Measurements from ENCODE around the gene CHRNB2.

The CHRNB2 gene

GRCh38 chr1:154626456-154627256 lies 59.1 kb downstream of the CHRNB2 start:
- peaks cover 48% of the 10 kb centered on the region for H3K4me1 ChIP-seq (ENCODE audit: insufficient read depth, low read length, poor library complexity, severe bottlenecking)
- peak overlapping the region; percentile 92 for H3K4me3 ChIP-seq (ENCODE audit: low read length, poor library complexity, severe bottlenecking)
- H3K9ac ChIP-seq (ENCODE audit: low read depth, low read length, poor library complexity, severe bottlenecking): peak overlapping the region; percentile 86
- peaks cover 61% of the 10 kb centered on the region for H3K79me2 ChIP-seq (ENCODE audit: insufficient read depth, low read length)
- H4K20me1 ChIP-seq (ENCODE audit: insufficient read depth, low read length, poor library complexity, severe bottlenecking): peaks cover 41% of the 10 kb centered on the region
- H3K36me3 ChIP-seq (ENCODE audit: insufficient read depth, low read length): no peaks in the 10 kb centered on the region
- H3K27me3 ChIP-seq (ENCODE audit: insufficient read depth, low read length, poor library complexity, severe bottlenecking): no peaks in the 10 kb centered on the region
- peak overlapping the region; percentile 99 for H3K4me2 ChIP-seq (ENCODE audit: low read depth, low read length, poor library complexity, severe bottlenecking)
- no peaks in the 10 kb centered on the region for H3K9me2 ChIP-seq (replicated peaks; ENCODE audit: low read depth, low read length)
- TF ChIP-seq EZH2phosphoT487 (IDR thresholded peaks at IDR 0.05; ENCODE audit: borderline replicate concordance) (no peak), CTCF (conservative IDR thresholded peaks at IDR 0.05; ENCODE audit: low read length) (no peak)
- peaks cover 12% of the 10 kb centered on the region; the same call in 1 of the 2 replicates for H3F3A ChIP-seq (ENCODE audit: low read depth)
- no peaks in the 10 kb centered on the region for H3K9me3 ChIP-seq (ENCODE audit: insufficient read depth, low read depth, low read length)
- peak overlapping the region; percentile 98; the same call in 1 of the 2 replicates for H2AFZ ChIP-seq (ENCODE audit: low read length)

GRCh38 chr1:154627257-154628120 lies 59.9 kb downstream of the CHRNB2 start:
- no peaks in the 10 kb centered on the region for H3K36me3 ChIP-seq (ENCODE audit: insufficient read depth, low read length)
- H3K4me3 ChIP-seq (ENCODE audit: low read length, poor library complexity, severe bottlenecking): peak overlapping the region; percentile 92
- peak overlapping the region; percentile 99 for H3K4me2 ChIP-seq (ENCODE audit: low read depth, low read length, poor library complexity, severe bottlenecking)
- H3K9me3 ChIP-seq (ENCODE audit: insufficient read depth, low read depth, low read length): no peaks in the 10 kb centered on the region
- TF ChIP-seq EZH2phosphoT487 (IDR thresholded peaks at IDR 0.05; ENCODE audit: borderline replicate concordance) (no peak), CTCF (conservative IDR thresholded peaks at IDR 0.05; ENCODE audit: low read length) (no peak)
- H2AFZ ChIP-seq (ENCODE audit: low read length): peak overlapping the region; percentile 98
- peaks cover 53% of the 10 kb centered on the region for H3K79me2 ChIP-seq (ENCODE audit: insufficient read depth, low read length)
- peak overlapping the region; percentile 86 for H3K9ac ChIP-seq (ENCODE audit: low read depth, low read length, poor library complexity, severe bottlenecking)
- peaks cover 36% of the 10 kb centered on the region for H4K20me1 ChIP-seq (ENCODE audit: insufficient read depth, low read length, poor library complexity, severe bottlenecking)
- no peaks in the 10 kb centered on the region for H3K9me2 ChIP-seq (replicated peaks; ENCODE audit: low read depth, low read length)
- H3K27me3 ChIP-seq (ENCODE audit: insufficient read depth, low read length, poor library complexity, severe bottlenecking): no peaks in the 10 kb centered on the region
- peaks cover 40% of the 10 kb centered on the region for H3K4me1 ChIP-seq (ENCODE audit: insufficient read depth, low read length, poor library complexity, severe bottlenecking)
- H3F3A ChIP-seq (ENCODE audit: low read depth): peaks cover 12% of the 10 kb centered on the region; the same call in 1 of the 2 replicates

GRCh38 chr1:154628121-154628405 lies 60.5 kb downstream of the CHRNB2 start:
- H3K27me3 ChIP-seq (ENCODE audit: insufficient read depth, low read length, poor library complexity, severe bottlenecking): no peaks in the 10 kb centered on the region
- peaks cover 34% of the 10 kb centered on the region for H3K4me1 ChIP-seq (ENCODE audit: insufficient read depth, low read length, poor library complexity, severe bottlenecking)
- H3K9me2 ChIP-seq (replicated peaks; ENCODE audit: low read depth, low read length): no peaks in the 10 kb centered on the region
- H3K36me3 ChIP-seq (ENCODE audit: insufficient read depth, low read length): no peaks in the 10 kb centered on the region
- H3K79me2 ChIP-seq (ENCODE audit: insufficient read depth, low read length): peaks cover 47% of the 10 kb centered on the region
- no peaks in the 10 kb centered on the region for H3K9me3 ChIP-seq (ENCODE audit: insufficient read depth, low read depth, low read length)
- peak overlapping the region; percentile 98 for H2AFZ ChIP-seq (ENCODE audit: low read length)
- H3F3A ChIP-seq (ENCODE audit: low read depth): peaks cover 12% of the 10 kb centered on the region; the same call in 1 of the 2 replicates
- H4K20me1 ChIP-seq (ENCODE audit: insufficient read depth, low read length, poor library complexity, severe bottlenecking): peaks cover 30% of the 10 kb centered on the region
- H3K4me2 ChIP-seq (ENCODE audit: low read depth, low read length, poor library complexity, severe bottlenecking): peak overlapping the region; percentile 99
- peak overlapping the region; percentile 86 for H3K9ac ChIP-seq (ENCODE audit: low read depth, low read length, poor library complexity, severe bottlenecking)
- H3K4me3 ChIP-seq (ENCODE audit: low read length, poor library complexity, severe bottlenecking): peak overlapping the region; percentile 92
- TF ChIP-seq EZH2phosphoT487 (IDR thresholded peaks at IDR 0.05; ENCODE audit: borderline replicate concordance) (no peak), CTCF (conservative IDR thresholded peaks at IDR 0.05; ENCODE audit: low read length) (no peak)
